Activated naive CD4-positive, alpha-beta T cell treated with Interleukin-2 at 50 U/mL for 16 hours (primary cell): Measurements from ENCODE around the gene MED17.

ENCODE experiments used
- DNase-seq: peaks from one replicate; pipeline ENCODE4 v3.0.0-alpha.2; 2020

MED17 gene

DNA sequence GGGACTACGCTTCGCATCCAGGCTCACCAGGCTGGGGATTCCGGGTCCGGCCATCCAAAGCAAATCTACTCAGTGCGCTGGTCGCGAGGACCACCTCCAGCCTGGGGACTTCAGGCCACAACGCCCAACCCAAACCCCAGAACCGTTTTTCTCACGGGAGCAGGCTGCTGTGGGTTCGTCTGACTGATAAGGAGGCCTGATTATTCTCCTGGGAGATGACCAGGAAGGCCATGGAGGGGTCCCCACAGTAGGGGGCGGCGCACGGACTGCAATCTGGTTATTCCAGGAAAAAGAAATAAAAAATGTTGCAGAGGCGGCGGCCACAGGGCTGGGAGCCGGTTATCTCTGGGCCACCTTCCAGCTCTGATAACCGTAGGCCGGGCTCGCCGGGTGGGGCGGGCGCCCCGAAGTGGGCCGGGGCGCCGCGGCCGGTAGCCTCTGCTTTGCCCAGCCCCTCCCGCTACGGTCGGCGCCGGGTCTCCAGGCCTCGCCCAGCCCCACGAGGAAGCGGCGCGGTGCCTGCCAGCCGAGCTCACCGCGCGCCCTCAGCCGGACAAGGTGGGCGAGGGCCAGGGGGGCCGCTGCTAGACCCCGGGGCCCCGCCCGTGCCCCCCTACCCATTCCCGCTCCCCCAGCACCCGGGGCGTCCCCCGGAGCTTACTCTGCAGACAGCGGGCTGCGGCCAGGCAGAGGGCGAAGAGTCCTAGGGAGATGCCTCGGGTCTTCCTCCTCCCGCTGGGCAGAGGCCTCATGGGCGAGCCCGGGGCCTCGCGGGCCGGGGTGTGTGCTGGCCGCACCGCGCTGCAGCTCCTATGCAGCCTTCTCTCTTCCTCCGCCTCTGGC, 65.9 kb downstream of the MED17 start:
- no peak for DNase-seq

DNA sequence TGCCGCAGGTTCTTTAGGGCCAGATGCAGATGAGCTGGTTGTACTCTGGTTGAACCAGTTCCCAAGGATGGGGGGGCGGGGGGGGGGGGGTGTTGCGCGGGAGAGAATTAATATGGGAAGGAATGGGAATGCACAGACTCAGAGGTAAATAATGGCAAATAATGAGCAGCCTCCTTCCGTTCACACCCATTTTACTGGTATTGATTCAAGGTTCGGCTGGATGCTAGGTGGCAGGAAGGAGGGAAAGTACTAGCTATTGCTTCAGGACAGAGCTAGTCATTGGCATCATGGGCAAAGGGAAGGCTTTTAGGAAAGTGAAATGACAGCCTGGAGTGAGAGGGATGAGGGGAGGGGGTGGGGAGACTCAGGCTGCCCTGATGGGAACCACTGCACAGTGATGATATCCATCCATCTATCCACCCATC, 66.5 kb downstream of the MED17 start, which contains the start of gene VSTM5:
TSS of gene VSTM5 (minus strand) at position 25 of the 425 bp plus-strand sequence. CDS start 116 bp downstream, outside the sequence.
- DNase-seq = no peak

DNA sequence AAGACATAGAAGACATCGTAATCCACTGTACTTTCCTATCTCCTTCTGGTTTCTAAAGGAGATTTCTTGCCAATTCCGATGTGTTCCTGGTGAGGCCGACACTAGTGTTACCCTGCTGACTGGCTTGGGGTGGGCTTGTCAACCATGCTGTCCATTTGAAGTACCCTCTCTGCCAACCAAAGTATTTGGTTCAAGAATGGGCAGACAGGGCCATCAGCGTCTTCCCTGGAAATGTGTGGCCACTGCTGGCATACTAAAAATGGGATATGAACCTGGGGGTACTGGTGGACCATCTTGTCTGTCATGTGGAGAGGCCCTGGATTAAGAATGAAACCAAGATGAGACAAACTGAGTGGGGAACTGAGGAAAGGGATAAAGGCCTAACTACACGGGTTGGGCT, 68.2 kb downstream of the MED17 start:
- no peak for DNase-seq

DNA sequence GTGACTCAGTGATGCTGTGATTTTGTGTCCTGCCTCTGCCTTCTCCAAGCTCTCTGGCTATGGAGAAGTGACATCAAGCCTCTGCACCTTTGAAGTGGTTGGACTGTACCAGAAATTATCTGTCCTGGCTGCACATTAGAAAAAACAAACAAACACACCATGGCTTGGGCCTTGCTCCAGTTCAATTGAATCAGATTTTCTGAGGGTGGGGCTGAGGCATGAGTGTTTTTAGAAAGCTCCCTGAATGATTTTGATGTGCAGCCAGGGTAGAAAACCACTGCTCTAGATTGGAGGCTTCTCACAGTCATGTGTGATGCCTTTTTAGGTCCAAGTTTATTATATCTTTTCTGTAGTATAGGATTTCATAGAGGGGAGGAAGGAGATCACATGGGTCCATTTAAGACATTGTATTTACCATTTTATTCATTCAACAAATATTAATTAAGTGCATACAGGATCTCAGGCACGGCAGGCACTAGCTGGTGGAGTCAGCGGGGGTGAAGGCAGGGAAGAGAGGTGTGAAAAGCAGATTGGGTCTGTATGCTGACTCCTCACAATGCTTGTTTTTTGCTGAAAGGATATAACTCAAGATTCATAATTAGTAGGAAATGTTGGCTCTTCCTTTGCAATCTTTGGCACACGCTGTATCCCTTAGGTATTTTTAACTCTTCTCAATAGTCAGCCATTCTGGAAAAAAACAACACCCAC, 73.5 kb downstream of the MED17 start:
- no peak for DNase-seq

DNA sequence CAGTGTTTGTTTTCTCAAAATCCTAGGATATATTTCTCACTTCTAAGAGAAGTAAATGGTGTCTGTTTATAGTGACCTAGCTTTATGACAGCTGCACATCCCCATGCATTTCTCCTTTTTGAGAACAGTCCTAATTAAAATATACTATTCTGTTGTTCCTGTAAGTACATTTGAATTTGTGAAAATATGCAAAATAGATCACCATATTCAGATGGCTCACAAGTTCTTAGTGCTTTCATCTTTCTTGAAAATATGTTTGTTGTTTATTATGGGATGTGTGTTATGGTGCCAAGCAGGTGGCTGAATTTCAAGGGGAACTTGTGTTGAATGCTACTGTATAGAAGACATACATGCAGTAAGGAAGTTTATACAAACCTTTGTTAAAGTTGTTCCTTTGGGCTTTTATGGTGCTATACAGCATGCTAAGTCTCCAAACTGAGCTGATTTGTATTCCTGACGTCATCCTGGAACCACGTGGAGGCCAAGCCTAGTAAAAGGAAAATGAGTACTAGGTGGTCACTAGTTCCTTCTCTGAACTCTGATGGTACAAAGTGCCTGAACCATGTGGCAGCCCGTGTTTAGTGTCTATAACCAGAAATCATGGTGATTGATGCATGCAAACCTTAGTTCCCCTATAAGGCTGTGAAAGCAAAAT, 74.2 kb downstream of the MED17 start:
- no peak for DNase-seq

DNA sequence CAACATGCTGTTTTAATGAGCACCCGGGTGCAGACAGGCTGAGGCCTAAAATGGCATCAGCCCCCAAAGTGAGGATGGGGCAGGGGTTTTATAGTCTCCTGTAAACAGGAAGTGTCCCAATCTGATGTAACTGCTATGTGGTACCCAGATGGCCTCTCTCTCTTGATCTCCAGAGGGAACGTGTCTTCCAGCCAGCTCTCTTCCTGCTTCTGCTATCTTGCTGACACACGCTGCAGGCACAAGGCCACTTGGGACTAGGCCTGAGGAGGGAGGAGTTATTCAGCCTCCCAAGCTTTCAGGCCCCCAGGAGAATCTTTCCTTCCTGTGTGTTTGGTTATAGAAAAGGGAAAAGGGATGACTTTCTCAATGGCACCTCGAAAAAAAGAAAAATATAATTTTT, 77.7 kb downstream of the MED17 start:
- no peak for DNase-seq
